GM19452 (cell line): ENCODE measurements around the gene LRMDA.
A peak's percentile ranks its signal among the peaks of the same experiment; 100 is the strongest.
"Not testable (repeated sequence)": the region's sequence is repeated elsewhere in the genome, so short reads cannot be mapped to it uniquely, and the experiment has no call there.

ENCODE experiments used
- ATAC-seq: cut with Tn5 transposase; IDR thresholded peaks from one replicate; pipeline ENCODE4 v1.9.1; 2021; ENCODE audit not compliant: unreplicated experiment

The LRMDA gene

DNA sequence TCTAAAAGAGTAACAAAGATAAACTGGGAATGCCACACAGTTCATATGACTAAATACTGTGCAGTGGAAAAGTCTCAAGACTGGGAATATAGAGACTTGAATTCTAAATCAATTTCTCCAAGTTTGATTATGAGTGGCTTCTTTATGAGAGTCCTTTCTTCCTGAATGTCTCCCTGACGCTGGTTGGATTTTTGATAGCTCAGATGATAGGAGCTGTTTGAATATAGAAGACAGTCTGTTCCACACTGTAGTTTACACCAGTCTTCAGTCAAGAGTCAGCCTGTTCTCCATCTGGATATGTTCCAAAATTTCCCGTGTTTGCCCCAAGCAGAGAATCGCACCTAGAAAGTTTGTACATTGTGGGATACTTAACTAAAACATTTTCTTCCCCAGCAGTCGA is 173.7 kb downstream of the LRMDA start:
- no peak for ATAC-seq

DNA sequence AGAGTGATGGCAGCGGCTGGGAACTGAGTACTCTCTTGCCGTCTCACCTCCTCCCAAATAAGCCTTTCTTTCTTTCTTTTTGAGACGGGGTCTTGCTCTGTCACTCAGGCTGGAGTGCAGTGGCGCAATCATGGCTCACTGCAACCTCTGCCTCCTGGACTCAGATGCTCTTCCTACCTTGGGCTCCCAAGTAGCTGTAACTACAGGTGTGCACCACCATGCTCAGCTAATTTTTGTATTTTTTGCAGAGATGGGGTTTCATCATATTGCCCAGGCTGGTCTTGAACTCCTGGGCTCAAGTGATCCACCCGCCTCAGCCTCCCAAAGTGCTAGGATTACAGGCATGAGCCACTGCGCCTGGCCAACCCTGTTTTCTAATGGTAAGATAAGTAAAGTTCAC is 174.4 kb downstream of the LRMDA start:
- not testable (repeated sequence) for ATAC-seq

DNA sequence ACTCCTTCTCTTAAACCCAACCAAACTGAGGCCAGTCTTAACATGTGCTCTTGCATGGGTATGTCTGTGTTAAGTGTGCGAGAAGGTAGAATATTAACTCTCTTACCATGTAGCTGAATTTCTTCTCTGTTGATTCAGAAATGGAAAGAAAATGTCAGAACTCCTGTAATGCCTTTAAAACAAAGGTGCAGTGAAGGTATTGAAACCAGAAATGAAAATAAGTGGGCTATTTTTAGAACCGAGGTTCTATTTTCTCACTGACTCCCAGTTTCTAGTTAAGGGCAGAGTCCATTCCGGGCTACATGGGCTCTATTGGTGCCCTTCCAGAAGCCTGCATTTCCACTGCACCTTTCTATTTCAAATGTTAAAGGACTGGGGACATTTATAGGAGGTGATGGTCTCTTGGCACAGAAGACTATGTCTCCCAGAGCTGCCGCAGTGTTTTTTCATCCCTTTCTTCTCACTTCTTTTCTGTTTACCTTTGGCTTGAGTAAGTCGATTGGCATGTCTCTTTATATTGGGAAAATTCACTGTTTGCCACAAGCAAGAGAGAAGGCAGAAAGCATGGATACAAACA is 174.9 kb downstream of the LRMDA start:
- ATAC-seq: peak; percentile 69

DNA sequence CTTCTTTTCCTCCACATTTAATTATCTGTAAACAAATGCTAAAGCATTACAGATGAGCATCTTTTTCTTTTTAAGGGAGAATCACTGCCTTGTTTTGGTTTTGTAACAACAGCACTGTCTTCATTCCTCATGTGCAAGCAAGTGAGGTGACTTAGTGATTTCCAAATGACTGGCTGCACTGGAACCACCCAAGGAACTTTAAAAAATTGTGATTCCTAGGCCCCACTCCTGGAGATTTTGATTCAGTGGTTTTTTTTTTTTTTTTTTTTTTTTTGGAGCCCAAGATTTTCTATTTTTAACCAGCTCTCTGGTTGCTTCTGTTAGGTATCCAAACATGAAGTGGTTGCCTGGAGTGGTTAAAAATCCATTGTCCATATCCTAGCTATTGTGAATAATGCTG is 176.2 kb downstream of the LRMDA start:
- ATAC-seq: no peak

DNA sequence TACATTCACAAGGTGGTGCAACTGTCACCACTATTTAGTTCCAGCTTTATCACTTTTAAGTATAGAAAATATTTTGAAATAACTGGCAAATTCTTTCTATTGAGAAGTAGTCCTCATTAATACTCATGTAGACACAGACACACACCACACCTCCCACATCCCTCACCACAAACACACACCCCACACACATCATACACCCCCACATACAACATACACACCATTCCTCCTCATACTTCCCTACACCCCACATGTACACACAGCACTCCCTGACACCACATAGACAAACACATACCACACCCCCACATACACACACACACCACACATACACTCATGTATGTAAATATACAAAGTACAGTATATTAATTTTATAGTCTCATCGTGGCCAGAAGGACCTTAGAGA is 178.8 kb downstream of the LRMDA start:
- no peak for ATAC-seq

DNA sequence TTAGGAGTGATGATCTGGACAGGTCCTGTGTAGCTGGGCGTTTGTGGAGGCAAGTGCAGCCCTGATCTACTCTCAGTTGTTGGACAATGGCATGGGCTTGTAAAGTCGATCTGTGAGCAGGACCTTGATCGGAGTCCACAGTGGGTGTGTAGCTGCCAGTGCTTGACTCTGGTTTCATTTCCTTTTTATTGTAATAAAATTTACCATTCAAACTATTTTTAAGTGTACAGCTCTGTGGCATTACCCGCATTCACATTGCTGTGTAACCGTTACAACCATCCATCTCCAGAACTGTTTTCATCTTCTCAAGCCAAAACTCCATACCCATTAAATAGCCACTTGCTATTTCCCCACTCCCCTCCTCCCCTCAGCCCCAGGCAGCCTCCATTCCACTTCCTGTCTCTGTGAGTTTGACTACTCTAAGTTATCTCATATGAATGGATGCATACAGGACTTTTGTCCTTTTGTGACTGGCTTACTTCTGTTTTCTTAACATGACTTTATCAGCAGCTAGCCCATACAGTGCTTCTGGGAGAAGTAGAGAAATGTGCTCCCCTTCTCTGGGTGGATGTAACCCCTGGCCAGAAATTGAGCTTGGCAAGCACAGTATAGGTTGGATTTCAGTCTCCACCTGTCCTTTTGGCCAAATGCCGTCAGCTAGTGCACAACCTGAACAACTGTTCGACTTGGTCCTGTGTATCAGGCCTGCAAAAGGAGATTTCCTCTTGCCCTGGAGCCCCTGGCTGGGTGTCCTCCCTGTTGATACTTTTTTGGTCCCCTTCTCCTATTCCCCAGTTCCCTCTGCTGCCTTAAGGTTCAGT is 180.0 kb downstream of the LRMDA start:
- ATAC-seq: peak; percentile 40

DNA sequence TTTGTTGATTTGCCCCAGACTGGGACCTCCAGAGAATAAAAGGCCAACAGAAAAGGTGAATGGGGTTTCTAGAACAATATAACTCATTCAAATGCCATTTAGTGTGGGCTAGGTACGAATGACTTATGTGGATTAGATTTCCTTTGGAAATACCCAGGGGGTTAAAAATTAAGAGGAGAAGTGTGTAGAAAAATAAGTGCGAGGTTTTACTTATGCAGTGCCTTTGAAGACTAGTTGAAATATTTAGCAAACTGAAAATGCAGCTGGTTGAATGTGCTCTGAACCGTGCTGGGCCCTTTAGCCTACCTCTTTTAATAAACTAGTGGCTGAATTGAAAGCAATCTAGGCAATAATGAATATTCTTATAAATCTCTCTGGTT is 180.6 kb downstream of the LRMDA start:
- ATAC-seq: peak; percentile 28

DNA sequence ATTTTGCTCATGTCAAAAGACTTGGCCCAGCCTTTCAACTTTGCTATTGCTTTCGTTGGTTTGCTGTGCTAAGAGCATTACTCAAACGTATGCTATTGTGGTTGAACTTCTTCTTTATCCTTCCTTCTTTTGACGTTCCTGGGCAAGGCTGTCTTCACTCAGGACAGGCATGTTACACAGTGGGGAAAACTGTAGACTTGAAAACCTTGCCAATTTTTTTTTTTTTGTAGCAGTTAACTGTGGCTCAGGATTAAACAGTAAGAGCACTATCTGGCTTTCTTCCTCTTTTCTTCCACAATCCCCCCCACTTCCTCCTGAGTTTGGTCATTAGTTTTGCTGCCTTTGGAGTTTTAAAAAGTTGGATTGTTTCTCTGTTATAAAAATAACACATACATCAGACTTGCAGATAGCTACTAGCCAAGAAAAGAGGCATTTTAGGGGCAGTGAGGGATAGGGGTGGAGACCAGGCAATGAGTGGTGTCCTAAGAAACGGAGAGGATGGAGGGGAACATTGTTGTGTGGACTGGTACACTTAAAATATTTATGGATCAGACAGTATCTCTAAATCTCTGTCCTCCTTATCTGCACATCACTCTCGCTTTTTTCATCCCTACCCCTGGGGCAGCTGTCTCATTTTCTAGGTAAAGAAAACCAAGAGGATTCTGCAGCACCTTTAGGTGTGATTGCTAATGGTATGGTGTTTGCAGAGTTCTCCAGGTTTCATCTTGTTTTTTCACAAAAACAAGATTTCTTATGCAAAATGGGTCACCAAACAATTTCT is 181.7 kb downstream of the LRMDA start:
- no peak for ATAC-seq

DNA sequence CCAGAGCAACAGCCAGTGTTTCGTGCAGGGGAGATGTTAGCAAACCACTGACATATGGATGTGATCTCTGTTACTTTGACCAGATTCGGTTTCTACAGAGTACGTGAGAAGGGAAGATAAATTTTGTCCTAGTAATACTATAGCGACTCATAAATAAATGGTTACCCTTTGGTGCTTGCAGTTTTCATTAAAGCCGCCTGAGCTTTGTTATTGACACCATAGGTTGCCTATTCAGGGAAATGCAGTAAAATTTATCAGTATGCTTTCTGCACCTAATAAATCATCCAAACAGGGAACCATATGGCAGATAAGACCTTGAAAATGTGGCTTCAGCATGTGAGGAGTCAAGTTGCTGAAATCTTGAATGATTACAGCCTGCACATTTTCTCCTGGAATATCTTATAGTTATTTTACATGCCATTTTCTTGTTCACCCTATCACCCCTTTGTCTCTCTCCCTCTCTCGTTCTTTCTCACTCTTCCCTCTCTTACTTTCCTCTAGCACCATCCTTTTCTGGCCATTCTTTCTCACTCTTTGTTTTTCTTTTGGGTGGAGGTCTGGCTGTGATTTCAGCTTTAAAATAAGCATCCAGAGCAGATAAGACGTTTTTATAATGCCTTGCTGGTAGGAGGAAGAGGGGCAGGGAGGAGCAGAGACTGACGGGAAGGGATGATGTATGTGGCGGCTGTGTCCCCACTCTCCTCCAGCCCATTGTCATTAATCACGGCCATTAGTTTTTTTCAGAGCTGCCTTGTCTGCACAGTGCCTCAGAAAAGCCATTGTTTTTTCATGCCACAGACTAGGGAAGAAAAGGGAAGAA is 182.5 kb downstream of the LRMDA start:
- peak; percentile 46 for ATAC-seq

DNA sequence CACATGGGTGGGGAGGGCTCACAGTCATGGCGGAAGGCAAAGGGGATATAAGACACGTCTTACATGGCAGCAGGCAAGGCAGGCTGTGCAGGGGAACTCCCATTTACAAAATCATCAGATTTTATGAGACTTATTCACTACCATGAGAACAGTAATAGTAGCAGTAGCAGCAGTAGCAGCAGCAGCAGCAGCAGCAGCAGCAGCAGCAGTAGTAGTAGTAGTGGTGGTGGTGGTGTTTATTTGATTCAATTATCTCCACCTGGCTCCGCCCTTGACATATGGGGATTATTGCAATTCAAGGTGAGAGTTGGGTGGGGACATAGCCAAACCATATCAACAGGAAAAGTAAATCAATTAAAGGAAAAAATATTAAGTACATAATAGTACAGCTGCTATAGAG is 184.7 kb downstream of the LRMDA start:
- ATAC-seq: no peak

DNA sequence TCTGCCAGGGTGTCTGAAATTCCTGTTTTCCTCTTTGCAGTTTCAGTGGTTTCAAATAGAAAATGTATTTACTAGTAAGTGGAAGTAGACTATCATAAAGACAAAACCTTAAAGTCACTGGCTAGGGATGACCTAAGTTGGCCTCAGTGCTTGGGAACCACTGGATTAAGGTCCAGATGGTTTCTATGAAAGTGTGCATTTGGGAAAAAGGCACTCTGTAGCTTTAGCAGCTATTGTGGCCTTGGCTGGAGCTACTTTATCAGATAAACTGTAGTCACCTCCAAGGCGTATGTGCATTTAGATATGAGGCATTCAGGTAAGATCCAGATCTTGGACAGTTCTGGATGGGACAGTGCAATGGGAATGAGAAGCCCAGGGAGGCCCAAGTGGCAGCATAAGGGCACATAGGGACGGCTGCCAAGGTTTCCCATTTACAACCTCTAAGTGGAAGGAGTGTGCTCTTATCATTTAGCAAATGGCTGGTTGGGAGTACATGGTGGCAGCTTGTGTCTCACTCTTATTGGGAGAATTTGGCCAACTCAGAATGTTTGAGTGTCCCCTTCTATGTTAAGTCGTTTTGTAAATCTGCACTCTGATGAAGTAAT is 185.6 kb downstream of the LRMDA start:
- no peak for ATAC-seq

DNA sequence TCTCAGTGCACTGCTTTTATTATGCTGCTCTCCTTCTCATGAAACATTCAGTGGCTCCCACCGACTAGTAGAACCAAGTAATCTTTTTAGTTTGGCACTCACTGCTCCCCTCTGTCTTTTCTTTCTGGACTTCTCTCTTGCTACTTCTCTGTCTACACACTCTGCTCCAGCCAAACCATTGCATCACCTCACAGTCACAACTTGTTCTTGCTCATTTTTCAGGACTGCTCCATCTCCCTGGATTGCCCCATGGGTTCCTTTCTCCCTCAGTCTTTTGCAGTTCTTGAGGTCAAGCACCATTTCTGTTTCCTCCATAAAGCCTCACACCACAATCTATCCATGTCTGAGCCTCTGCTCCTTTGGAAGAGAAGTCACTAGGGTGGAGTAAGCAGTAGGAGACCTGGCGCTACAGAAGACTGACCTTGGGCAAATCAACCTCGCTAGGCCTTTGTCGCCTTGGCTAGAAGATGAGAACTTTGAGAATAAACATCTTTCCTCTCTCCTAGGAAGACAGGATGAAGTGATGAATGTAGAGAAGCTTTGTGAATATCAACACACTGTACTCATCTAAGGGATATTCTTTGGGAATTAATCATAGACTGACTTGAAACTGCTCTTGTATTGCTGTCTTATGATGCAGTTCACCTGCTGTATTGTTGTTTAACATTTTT is 186.2 kb downstream of the LRMDA start:
- ATAC-seq: no peak

DNA sequence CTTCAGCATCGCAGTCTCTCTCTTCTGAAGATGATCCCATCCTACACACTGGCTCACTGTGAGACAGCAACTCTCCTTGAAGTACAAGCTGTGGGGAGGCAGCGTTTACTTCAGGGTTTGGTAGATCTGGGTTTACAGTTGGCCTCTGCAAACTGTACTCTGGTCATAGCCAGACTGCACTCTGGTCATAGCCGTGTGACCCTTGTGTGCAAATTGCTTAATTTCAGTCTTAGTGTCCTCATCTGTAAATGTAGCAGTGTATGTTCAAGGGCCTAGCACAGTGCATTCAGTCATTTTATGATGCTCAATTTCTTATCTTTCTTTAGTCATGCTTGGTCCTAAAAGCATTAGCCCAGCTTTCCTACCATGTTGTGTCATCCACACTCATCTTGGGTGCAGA is 188.2 kb downstream of the LRMDA start:
- no peak for ATAC-seq

DNA sequence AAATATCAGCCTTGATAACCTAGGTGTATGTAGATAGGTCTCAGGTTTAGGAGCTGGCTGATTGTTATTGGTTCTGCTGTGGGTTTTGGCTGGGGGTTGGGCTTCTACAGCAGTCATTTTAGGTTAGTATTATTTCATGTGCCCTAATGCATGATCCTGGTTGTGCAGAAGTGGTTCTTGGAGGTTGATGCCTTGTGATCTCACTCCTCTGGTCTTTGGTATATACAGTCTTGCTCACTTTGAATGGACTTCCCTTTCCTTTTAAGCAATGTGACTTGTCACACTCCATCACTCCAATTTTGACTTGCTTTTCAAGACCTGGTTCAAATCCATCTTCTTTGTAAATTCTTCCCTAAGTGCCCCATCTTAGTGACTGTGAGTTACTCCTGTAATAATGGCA is 188.9 kb downstream of the LRMDA start:
- no peak for ATAC-seq

DNA sequence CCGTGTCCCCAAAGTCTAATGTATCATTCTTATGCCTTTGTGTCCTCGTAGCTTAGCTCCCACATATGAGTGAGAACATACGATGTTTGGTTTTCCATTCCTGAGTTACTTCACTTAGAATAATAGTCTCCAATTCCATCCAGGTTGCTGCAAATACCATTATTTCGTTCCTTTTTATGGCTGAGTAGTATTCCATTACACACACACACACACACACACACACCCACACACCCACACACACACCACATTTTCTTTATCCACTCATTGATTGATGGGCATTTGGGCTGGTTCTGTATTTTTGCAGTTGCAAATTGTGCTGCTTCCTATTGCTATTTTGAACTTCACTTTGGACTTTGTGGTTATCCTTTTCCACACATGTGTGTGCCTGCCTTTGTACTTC is 189.6 kb downstream of the LRMDA start:
- ATAC-seq: not testable (repeated sequence)

DNA sequence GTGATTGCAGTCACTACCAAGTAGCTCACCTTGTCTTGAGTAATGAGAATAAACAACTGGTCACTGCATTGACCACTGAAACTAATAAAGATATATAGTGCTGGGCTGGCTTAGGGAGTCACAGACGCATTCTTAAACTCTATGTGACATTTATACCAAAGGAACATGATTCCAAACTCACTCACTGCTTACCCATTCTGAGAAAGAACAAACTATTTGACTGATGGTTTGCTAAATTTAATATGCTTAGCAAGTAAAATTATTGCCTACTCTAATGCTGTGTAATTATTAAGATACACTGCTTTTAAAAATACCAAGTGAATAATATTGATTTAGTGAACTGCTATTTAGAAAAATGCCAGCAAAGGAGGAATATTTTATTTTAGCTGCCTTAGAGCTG is 191.1 kb downstream of the LRMDA start:
- ATAC-seq: no peak

DNA sequence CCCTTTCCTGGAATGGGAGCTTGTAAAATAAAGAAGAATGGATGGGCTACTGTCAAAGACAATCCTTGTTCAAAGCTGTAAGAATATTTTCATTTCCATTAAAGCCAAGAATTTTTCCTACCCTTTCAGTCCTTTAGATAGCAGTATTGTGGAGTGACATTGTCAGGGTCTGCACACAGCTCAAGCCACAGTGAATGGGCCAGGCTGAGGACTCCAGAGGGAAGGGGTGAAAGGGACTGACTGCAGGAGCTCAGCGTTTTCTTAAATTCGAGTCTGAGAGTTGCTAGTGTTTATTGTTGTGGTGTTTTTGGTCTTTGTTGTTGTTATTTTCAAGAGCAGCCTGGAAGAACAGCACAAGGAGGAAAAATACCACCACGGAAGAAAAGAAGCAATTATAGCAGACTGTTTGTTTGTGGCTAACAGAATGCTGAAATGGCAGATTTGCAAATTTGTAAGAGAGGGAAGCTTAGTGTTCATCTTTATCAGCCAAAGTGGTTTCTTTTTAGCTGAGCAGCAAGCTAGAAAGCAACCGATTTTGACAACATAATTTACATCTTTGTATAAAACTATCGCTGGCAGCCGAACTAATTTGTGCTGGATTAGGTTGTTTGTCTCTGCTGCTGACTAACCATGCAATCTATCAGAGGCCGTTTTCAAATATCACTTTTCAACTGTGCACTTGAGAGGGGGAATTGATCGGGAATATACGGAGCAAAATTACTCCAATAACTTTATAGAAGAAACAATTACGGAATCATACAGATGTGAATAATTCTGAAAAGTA is 192.1 kb downstream of the LRMDA start:
- no peak for ATAC-seq

DNA sequence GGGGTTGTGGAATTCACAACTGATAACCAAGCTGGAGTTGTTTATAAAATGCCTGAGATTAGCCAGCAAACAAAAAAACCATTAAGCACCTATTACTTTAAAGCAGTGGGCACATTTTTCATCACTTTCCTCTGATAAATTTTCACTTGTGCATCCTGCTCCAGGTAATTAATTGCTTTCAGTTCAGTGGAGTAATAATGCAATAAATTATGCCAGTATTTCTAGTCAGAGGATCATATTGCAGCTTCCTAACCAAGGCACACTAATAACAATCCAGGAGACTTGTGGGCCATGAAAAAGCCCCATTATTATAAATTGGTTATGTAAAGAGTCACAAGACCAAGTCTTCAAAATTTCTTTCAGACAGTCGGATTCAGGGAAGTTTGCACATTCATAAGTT is 193.2 kb downstream of the LRMDA start:
- ATAC-seq: no peak

DNA sequence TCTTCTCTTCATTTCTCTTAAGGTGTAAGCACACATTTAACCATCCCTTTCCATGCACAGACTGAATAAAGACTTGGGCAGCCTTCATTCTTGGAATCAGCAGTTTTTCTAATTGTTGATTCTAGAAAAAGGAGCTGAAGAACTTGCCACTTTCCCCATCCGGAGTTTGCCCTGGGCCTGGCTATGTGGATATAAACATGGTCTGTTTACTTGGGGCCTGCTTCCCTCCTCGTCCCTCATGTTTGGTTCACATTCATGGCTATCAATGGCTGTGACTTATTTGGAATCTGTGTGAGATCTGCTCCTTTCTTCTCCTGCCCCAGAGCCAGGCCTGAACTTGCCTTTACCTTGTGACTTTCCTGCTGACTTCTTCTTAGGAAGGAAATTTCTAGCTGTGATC is 199.3 kb downstream of the LRMDA start:
- no peak for ATAC-seq
